H1 (cell line): ENCODE data around the gene SRRM3. TPM values are rescaled to one million over a fixed set of nuclear protein-coding genes. Genes with fewer than 3 reads are reported as not detected.
"Not testable (repeated sequence)": the region's sequence is repeated elsewhere in the genome, so short reads cannot be mapped to it uniquely, and the experiment has no call there.

Experiments
- CTCF ChIA-PET: fragments of 300-600 bp; sonication (Branson Sonifier 250); formaldehyde crosslinking; loops from one replicate; lab custom pipeline; 2021; ENCODE audit not compliant: partially characterized antibody; lab: Charles Lee
- POLR2A ChIA-PET: fragments of 300-600 bp; sonication (Branson Sonifier 250); formaldehyde crosslinking; loops from one replicate; lab custom pipeline; 2021; ENCODE audit warnings: inconsistent platforms; ENCODE audit not compliant: partially characterized antibody; lab: Charles Lee
- DNase-seq, 2 experiments: peaks; one replicate each; pipeline versions ENCODE4 v3.0.0 to v3.0.0-alpha.2; 2010 to 2022; ENCODE audit warnings: low spot score in 2 of 2, low read depth in 1 of 2, mixed read lengths in 1 of 2
- FAIRE-seq: peaks from 2 replicates; lab custom pipeline; 2011; peaks lifted over from hg19 to GRCh38; lab: Jason Lieb, UNC
- H2AFZ ChIP-seq: 2 replicates; pipeline ENCODE4 v1.8.1; 2012; ENCODE audit warnings: low read length, inconsistent platforms
- H2AK5ac ChIP-seq: 2 replicates; pipeline ENCODE4 v1.6.1; 2013; ENCODE audit warnings: low read depth, low read length
- H2BK120ac ChIP-seq: replicated peaks from 2 replicates; pipeline ENCODE3; 2013; ENCODE audit warnings: low read depth, low read length, inconsistent platforms
- H2BK12ac ChIP-seq: 2 replicates; pipeline ENCODE4 v1.6.1; 2013; ENCODE audit warnings: low read depth, low read length
- H2BK15ac ChIP-seq: 2 replicates; pipeline ENCODE4 v1.6.1; 2013; ENCODE audit warnings: low read length
- H2BK20ac ChIP-seq: 2 replicates; pipeline ENCODE4 v1.6.1; 2013; ENCODE audit warnings: low read length
- H2BK5ac ChIP-seq: 2 replicates; pipeline ENCODE4 v1.6.1; 2013; ENCODE audit warnings: low read depth, low read length
- H3K14ac ChIP-seq: 2 replicates; pipeline ENCODE4 v1.6.1; 2013; ENCODE audit warnings: inconsistent platforms; ENCODE audit not compliant: insufficient read length
- H3K18ac ChIP-seq: 2 replicates; pipeline ENCODE4 v1.6.1; 2013; ENCODE audit warnings: low read length; ENCODE audit errors: extremely low read depth
- H3K23ac ChIP-seq: 2 replicates; pipeline ENCODE4 v1.6.1; 2013; ENCODE audit warnings: inconsistent platforms; ENCODE audit not compliant: insufficient read length
- H3K23me2 ChIP-seq: 2 replicates; pipeline ENCODE4 v1.6.1; 2013; ENCODE audit warnings: low read depth, low read length
- H3K27ac ChIP-seq: 2 replicates; pipeline ENCODE4 v1.6.1; 2011; ENCODE audit warnings: low read depth, low read length, inconsistent platforms
- H3K27me3 ChIP-seq, 4 experiments: replicated peaks in 1 of 4; 1 replicate in 1 of 4; 2 replicates in 3 of 4; pipeline versions ENCODE4 v1.6.1 to v1.8.1; 2011 to 2013; ENCODE audit warnings: low read length in 3 of 4, mild to moderate bottlenecking in 3 of 4, inconsistent platforms in 2 of 4, mixed read lengths in 2 of 4, moderate library complexity in 1 of 4; ENCODE audit not compliant: control insufficient read depth in 3 of 4, insufficient read depth in 3 of 4; ENCODE audit errors: extremely low read depth in 1 of 4
- H3K36me3 ChIP-seq, 4 experiments: 2 replicates each; pipeline versions ENCODE4 v1.6.1 to v1.8.1; 2011 to 2013; ENCODE audit warnings: mild to moderate bottlenecking in 4 of 4, low read length in 3 of 4, moderate library complexity in 2 of 4, control low read depth in 1 of 4, inconsistent platforms in 1 of 4; ENCODE audit not compliant: insufficient read depth in 4 of 4, control insufficient read depth in 2 of 4
- H3K4ac ChIP-seq: replicated peaks from 2 replicates; pipeline ENCODE3; 2013; ENCODE audit warnings: low read length, low read depth, mixed read lengths, inconsistent platforms; ENCODE audit not compliant: insufficient read length
- H3K4me1 ChIP-seq, 4 experiments: replicated peaks in 1 of 4; 1 replicate in 1 of 4; 2 replicates in 3 of 4; pipeline versions ENCODE4 v1.6.1 to v1.8.1; 2011 to 2013; ENCODE audit warnings: low read length in 3 of 4, inconsistent platforms in 2 of 4, mixed read lengths in 1 of 4; ENCODE audit not compliant: insufficient read depth in 4 of 4, control insufficient read depth in 3 of 4
- H3K4me2 ChIP-seq, 2 experiments: 2 replicates each; pipeline versions ENCODE4 v1.6.1 to v1.8.1; 2011 to 2013; ENCODE audit warnings: low read depth in 2 of 2, low read length in 2 of 2, control low read depth in 1 of 2, inconsistent platforms in 1 of 2, mild to moderate bottlenecking in 1 of 2; ENCODE audit not compliant: insufficient read depth in 1 of 2
- H3K4me3 ChIP-seq, 4 experiments: fragments of 200-600, 300-600 bp in 1 of 4; sonication (generic), shearing (Covaris generic), sonication (Bioruptor Twin) in 1 of 4; 2 replicates each; pipeline versions ENCODE4 v1.5.1 to v1.8.1; 2011 to 2016; ENCODE audit warnings: low read length in 4 of 4, low read depth in 3 of 4, control low read depth in 2 of 4, inconsistent platforms in 2 of 4, mild to moderate bottlenecking in 2 of 4, mixed read lengths in 1 of 4, moderate library complexity in 1 of 4; ENCODE audit not compliant: insufficient read depth in 2 of 4; ENCODE audit errors: extremely low read depth in 1 of 4
- H3K56ac ChIP-seq: replicated peaks from 2 replicates; pipeline ENCODE3; 2013; ENCODE audit warnings: low read depth, mild to moderate bottlenecking, mixed read lengths, low read length, inconsistent platforms; ENCODE audit not compliant: insufficient read length
- H3K79me1 ChIP-seq: 2 replicates; pipeline ENCODE4 v1.6.1; 2013; ENCODE audit warnings: low read depth, low read length, control low read depth
- H3K79me2 ChIP-seq, 2 experiments: 2 replicates each; pipeline versions ENCODE4 v1.6.1 to v1.8.1; 2012 to 2013; ENCODE audit warnings: low read length in 2 of 2, mild to moderate bottlenecking in 2 of 2, inconsistent platforms in 1 of 2; ENCODE audit not compliant: insufficient read depth in 2 of 2, control insufficient read depth in 1 of 2
- H3K9ac ChIP-seq, 4 experiments: replicated peaks in 1 of 4; 1 replicate in 1 of 4; 2 replicates in 3 of 4; pipeline versions ENCODE4 v1.6.1 to v1.8.1; 2011 to 2013; ENCODE audit warnings: low read depth in 3 of 4, low read length in 3 of 4, control low read depth in 2 of 4, mild to moderate bottlenecking in 2 of 4, moderate library complexity in 2 of 4, inconsistent platforms in 1 of 4; ENCODE audit errors: extremely low read depth in 1 of 4
- H3K9me3 ChIP-seq, 2 experiments: 2 replicates each; pipeline versions ENCODE4 v1.6.1 to v1.8.1; 2012 to 2013; ENCODE audit warnings: mild to moderate bottlenecking in 2 of 2, moderate library complexity in 2 of 2, control low read depth in 1 of 2, inconsistent platforms in 1 of 2, low read depth in 1 of 2, low read length in 1 of 2, mixed read lengths in 1 of 2; ENCODE audit not compliant: insufficient read depth in 2 of 2
- H4K20me1 ChIP-seq, 2 experiments: replicated peaks in 1 of 2; 2 replicates each; pipeline versions ENCODE3 to v1.8.1; 2011 to 2013; ENCODE audit warnings: inconsistent platforms in 2 of 2, low read length in 2 of 2, mild to moderate bottlenecking in 1 of 2; ENCODE audit not compliant: insufficient read depth in 2 of 2, control insufficient read depth in 1 of 2
- H4K5ac ChIP-seq: 2 replicates; pipeline ENCODE4 v1.6.1; 2013; ENCODE audit warnings: low read length, low read depth, mixed read lengths, inconsistent platforms; ENCODE audit not compliant: insufficient read length
- H4K8ac ChIP-seq: 2 replicates; pipeline ENCODE4 v1.8.0; 2013; ENCODE audit warnings: mild to moderate bottlenecking, moderate library complexity, low read length, inconsistent platforms; ENCODE audit not compliant: insufficient read depth; ENCODE audit errors: extremely low read depth
- H4K91ac ChIP-seq: replicated peaks from 2 replicates; pipeline ENCODE3; 2013; ENCODE audit warnings: low read length, mixed read lengths, inconsistent platforms; ENCODE audit not compliant: insufficient read length
- BCL11A ChIP-seq, 2 experiments: IDR thresholded peaks; one replicate each; pipeline ENCODE4 v1.6.1; 2011; ENCODE audit warnings: low read depth in 2 of 2, low read length in 2 of 2, mild to moderate bottlenecking in 2 of 2
- CREB1 ChIP-seq: IDR thresholded peaks from 2 replicates; pipeline ENCODE4 v1.6.1; 2012; ENCODE audit warnings: inconsistent platforms
- EP300 ChIP-seq, 2 experiments: IDR thresholded peaks; 1 replicate in 1 of 2; 2 replicates in 1 of 2; pipeline ENCODE4 v1.6.1; 2011 to 2012; ENCODE audit warnings: low read depth in 2 of 2, low read length in 2 of 2, mild to moderate bottlenecking in 2 of 2, borderline replicate concordance in 1 of 2, inconsistent platforms in 1 of 2, moderate library complexity in 1 of 2
- POLR2AphosphoS5 ChIP-seq: IDR thresholded peaks from 2 replicates; pipeline ENCODE4 v1.6.1; 2011; ENCODE audit warnings: low read depth, low read length
- RFX5 ChIP-seq: IDR thresholded peaks from 2 replicates; pipeline ENCODE4 v1.6.1; 2011; ENCODE audit warnings: low read depth, low read length, improper control_type of control experiment, borderline replicate concordance
- RNF2 ChIP-seq: fragments of 200-900, 300-1000 bp; sonication (generic); IDR thresholded peaks from 2 replicates; pipeline ENCODE4 v1.7.1; 2016; ENCODE audit warnings: borderline replicate concordance, low read depth, mild to moderate bottlenecking, antibody characterized with exemption, low read length; ENCODE audit not compliant: poor library complexity, severe bottlenecking; ENCODE audit errors: missing control alignments
- RXRA ChIP-seq: IDR thresholded peaks from 2 replicates; pipeline ENCODE4 v1.6.1; 2011; ENCODE audit warnings: low read depth, mild to moderate bottlenecking, low read length, moderate library complexity; ENCODE audit not compliant: insufficient read depth
- WGBS, 2 experiments: shearing (Covaris generic) in 1 of 2; methylation state at CpG; one replicate each; pipeline versions ENCODE4 v1.1.6 to v1.1.7; 2013 to 2015; ENCODE audit warnings: low lambda C conversion rate in 2 of 2, mixed read lengths in 2 of 2, inconsistent platforms in 1 of 2, low coverage in 1 of 2, missing lambda C conversion rate in 1 of 2; ENCODE audit not compliant: insufficient replicate concordance in 2 of 2, insufficient coverage in 1 of 2, insufficient read length in 1 of 2; ENCODE audit errors: extremely low coverage in 1 of 2, missing lambda C conversion rate in 1 of 2; 5-methylcytosine and 5-hydroxymethylcytosine counted together
- polyA plus RNA-seq, 7 experiments: library from polyadenylated mRNA; depleted of rRNA in 3 of 7; stranded (reverse) in 5 of 7; unstranded in 2 of 7; fragments of >200 nt in 5 of 7; fragments of 200-250 nt in 2 of 7; gene quantifications; 1 replicate in 5 of 7; 2 replicates in 1 of 7; 4 replicates in 1 of 7; pipeline versions ENCODE4 v1.2.1 to v1.2.3, GENCODE V29; 2011 to 2013; ENCODE audit warnings: missing spikeins in 2 of 7, mixed read lengths in 2 of 7
- total RNA-seq: library from RNA; stranded (reverse); fragmentation: NEBNext Ultra II Directional; extraction: Animal tissue kit (Norgen Biotek cat#: 25700); gene quantifications from 2 replicates; pipeline ENCODE4 v1.2.1, GENCODE V29; 2021

SRRM3 gene
- total and polyA plus RNA-seq, 2 of the 8 experiments (the other 6 are each of a cell fraction or from before 2014, with no cell fraction given) = 10.4 to 17.4 TPM

GRCh38 chr7:76173566-76174205 lies 28.0 kb upstream of the SRRM3 start (continued):
- TF ChIP-seq POLR2AphosphoS5 (no peak), EP300 (IDR thresholded peaks at IDR 0.05; ENCODE audit: borderline replicate concordance in 1 of 2, low read depth in 2 of 2, low read length in 2 of 2) (no peak), CREB1 (no peak), RXRA (no peak), RFX5 (no peak), BCL11A (IDR thresholded peaks at IDR 0.05; ENCODE audit: low read depth in 2 of 2, low read length in 2 of 2) (no peak), RNF2 (no peak)

- H3K56ac ChIP-seq, H2BK12ac ChIP-seq, H2AK5ac ChIP-seq, H3K4me2 ChIP-seq, H3K4me1 ChIP-seq, H3K4me3 ChIP-seq, H2AFZ ChIP-seq, H2BK20ac ChIP-seq, H2BK15ac ChIP-seq, H4K5ac ChIP-seq, H4K91ac ChIP-seq, H2BK5ac ChIP-seq, H3K23me2 ChIP-seq, H3K18ac ChIP-seq, H3K79me1 ChIP-seq, H4K20me1 ChIP-seq, H4K8ac ChIP-seq, H3K27me3 ChIP-seq, H3K36me3 ChIP-seq, H2BK120ac ChIP-seq, H3K9ac ChIP-seq, H3K9me3 ChIP-seq, H3K79me2 ChIP-seq, DNase-seq, H3K4ac ChIP-seq, H3K14ac ChIP-seq, H3K23ac ChIP-seq, FAIRE-seq, H3K27ac ChIP-seq: not testable (repeated sequence)
- ChIA-PET POLR2A (interaction anchor here (0.7 to 3.6 kb wide), 3 partner anchors 10 to 86 kb away, joined by 3 to 13 read pairs (median 8); no protein-coding TSS in a partner anchor), CTCF (interaction anchor here (0.6 to 8.0 kb wide), 33 partner anchors 9 to 530 kb away, joined by 3 to 155 read pairs (median 5); partner anchors contain the start of gene SRRM3)
- 92% methylated on average over 8 of the region's 11 CpGs; no CpG with 5 or more reads in 1 of the 2 experiments for WGBS, 2 experiments
Measured at GRCh38 chr7:76176951-76177350, 24.7 kb upstream of the SRRM3 start.
